SH-SY5Y (cell line): ENCODE data around the gene SVOP.

Source experiments
- GATA2 ChIP-seq: IDR thresholded peaks from 2 replicates; pipeline ENCODE4 v1.6.1; 2011; ENCODE audit warnings: mild to moderate bottlenecking, low read depth, low read length
- GATA3 ChIP-seq: IDR thresholded peaks from 2 replicates; pipeline ENCODE4 v1.6.1; 2011; ENCODE audit warnings: low read depth, mild to moderate bottlenecking, low read length, moderate library complexity

- TF ChIP-seq GATA3 (no peak), GATA2 (no peak)
Observed at GRCh38 chr12:108972358-108972757, 48.5 kb downstream of the SVOP start.
